GM12874 (cell line): Measurements from ENCODE around the gene FAM170B.

ENCODE experiments used
- TF ChIP-seq, protein P1 (sequence below): IDR thresholded peaks from 2 replicates; pipeline ENCODE4 v1.5.1; 2011; ENCODE audit warnings: low read depth, mild to moderate bottlenecking, control low read depth, low read length, moderate library complexity; ENCODE audit not compliant: insufficient read depth

FAM170B gene

DNA sequence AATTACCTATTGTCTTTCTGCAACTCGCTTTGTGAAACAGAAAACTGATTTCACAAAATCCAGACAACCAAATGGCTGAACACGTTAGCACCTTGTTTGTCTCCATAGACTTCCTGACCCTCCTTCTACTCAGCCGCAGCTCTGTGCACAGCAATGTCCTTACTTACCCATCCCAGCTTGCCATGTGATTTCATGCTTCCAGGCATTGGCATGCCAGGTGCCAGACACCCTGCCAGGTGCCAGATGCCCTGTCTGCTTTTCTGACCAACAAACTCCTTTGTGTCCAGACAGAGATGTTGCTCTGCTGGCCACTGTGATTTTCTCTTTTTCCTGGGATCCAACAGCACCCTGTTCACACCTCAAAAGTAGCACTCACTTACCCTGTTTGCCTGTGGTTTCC is 16.1 kb upstream of the FAM170B start:
- TF ChIP-seq, protein P1, sequence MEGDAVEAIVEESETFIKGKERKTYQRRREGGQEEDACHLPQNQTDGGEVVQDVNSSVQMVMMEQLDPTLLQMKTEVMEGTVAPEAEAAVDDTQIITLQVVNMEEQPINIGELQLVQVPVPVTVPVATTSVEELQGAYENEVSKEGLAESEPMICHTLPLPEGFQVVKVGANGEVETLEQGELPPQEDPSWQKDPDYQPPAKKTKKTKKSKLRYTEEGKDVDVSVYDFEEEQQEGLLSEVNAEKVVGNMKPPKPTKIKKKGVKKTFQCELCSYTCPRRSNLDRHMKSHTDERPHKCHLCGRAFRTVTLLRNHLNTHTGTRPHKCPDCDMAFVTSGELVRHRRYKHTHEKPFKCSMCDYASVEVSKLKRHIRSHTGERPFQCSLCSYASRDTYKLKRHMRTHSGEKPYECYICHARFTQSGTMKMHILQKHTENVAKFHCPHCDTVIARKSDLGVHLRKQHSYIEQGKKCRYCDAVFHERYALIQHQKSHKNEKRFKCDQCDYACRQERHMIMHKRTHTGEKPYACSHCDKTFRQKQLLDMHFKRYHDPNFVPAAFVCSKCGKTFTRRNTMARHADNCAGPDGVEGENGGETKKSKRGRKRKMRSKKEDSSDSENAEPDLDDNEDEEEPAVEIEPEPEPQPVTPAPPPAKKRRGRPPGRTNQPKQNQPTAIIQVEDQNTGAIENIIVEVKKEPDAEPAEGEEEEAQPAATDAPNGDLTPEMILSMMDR: no peak

- TF ChIP-seq, protein P1: no peak
Observed at GRCh38 chr10:49144058-49144720, 10.4 kb upstream of the FAM170B start.

DNA sequence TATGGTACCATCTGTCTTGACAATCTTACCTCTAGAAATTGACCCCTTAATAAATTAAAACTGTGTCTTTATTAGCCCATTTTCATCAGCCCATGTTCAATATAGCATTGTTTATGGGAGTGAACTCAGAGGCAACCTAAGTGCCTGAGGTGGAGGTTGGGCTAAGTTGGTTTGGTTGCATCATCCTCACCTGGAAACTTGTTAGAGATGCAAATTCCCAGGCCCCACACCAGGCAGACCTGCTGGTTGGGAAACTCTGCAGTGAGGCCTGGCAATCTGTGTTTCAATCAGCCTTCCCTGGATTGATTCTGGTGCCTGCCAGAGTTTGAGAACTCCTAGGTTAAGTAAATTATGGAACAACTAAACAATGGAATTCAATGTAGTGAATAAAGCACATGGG is 9.4 kb upstream of the FAM170B start:
- TF ChIP-seq, protein P1: no peak

DNA sequence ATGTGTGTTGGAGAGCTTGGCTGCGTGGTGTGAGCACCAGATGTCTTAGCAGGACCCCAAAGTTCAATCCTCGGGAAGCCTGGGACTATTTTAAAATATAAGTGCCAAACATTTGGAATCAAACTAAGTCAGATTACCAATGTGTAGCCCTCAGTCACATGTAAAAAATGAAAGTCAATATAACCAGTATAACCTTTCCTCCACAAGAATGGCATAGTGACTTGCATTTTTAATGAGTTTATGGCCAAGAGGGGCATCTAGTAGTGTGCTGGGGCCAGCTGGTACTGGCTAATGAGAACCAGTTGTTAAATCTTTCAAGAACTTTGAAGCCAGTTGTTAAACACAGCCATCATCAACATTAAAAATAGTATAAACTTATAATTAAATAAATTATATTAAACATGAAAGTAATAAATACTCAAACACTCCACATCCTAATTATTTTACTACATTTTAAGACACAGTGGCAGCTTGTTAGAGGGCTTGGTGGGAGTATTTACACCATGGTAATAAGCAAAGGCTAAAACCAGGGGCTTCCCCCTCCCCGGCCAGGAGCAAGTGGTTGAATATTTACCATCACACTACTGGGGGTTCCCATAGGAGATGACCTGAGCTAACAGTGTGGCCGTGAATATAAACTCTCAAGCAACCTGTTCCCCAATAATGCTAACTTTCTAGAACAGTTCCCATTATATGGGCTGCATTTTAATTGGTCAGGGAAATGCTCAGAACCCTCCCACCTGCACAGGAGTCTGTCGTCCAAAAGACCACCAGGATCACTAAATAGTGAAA is 7.9 kb upstream of the FAM170B start:
- TF ChIP-seq, protein P1: no peak

DNA sequence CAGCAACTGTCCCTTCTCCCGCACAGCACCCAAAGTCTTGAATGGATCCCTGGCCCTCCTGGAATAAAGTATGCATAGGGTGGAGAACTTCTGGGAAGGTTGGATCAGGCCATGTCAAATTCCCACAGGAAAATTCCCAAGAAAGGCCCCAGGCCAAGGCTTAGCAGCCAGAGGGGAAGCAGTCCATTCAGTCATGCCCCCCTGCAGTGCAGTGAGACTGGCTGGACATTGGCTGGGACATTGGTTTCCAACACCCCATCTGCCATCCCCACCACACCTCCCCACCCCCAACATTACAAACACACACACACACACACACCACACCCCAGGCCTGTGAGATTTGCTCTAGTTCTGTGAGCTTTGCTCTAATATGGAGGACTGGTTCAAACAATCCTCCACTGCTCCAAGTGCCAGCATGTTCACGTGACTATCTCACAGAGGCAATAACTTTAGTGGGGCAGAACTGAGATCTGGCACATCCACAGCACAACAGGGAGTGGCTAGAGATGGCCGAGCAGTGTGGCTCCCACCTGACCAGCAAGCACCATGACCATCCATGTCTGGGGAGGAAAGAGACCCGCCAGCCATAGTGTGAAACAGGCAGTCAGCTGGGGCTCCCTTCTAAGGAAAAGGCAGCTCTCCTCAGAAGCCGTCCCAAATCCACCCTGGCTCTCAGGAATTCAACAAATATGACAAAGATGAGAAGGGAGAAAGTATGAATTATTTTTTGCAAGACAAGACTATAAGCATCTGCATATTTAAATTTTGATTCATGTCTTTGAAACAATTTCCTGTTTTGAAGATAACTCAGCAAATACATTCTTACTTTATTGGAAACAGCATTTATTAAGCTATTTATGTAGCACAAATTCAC is 6.7 kb upstream of the FAM170B start:
- TF ChIP-seq, protein P1: no peak

DNA sequence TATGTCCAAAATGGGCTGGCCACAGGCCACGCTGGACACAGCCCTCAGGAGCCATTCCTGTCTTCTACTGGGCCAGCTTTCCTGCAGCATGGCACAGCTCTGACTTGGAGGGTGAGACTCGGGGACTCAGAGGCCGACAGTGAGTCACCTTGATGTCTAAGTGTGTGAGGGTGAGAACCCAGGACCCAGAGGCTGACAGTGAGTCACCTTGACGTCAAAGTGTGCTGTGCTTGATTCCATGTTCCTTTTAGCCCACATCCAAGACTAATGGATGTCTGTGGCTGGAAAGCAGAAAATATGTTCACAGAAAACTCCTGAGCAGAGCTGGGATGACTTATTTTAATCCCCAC is 6.0 kb upstream of the FAM170B start:
- TF ChIP-seq, protein P1: no peak
